T-helper 9 cell (primary cell): ENCODE results near the gene TBC1D13.
"Not testable (repeated sequence)": the region's sequence is repeated elsewhere in the genome, so short reads cannot be mapped to it uniquely, and the experiment has no call there.

ENCODE experiments used
- DNase-seq: peaks from one replicate; pipeline ENCODE4 v3.0.0-alpha.2; 2020

The TBC1D13 gene

GRCh38 chr9:128851779-128852600 lies 64.9 kb downstream of the TBC1D13 start:
- not testable (repeated sequence) for DNase-seq

DNA sequence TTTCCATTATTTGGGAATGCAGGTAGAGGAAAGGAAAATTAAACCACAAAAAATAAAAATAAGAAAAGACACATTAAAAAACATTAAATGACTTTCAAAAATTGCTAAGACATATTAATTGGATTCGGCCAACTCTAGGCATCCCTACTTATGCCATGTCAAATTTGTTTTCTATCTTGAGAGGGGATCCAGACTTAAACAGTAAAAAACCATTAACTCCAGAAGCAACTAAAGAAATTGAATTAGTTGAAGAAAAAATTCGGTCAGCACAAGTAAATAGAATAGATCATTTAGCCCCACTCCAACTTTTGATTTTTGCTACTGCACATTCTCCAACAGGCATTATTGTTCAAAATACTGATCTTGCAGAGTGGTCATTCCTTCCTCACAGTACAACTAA lies 65.6 kb downstream of the TBC1D13 start:
- DNase-seq: not testable (repeated sequence)

DNA sequence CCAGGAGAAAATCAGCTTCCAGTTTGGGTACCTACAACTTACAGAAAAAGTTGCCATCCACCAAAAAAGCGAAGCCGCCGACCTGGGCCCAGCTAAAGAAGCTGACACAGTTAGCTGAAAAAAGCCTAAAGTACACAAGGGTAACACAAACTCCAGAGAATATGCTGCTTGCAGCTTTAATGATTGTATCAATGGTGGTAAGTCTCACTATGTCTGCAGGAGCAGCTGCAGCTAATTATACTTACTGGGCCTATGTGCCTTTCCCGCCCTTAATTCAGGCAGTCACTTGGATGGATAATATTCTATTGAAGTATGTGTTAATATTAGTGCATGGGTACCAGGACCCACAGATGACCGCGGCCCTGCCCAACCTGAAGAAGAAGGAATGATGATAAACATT lies 67.4 kb downstream of the TBC1D13 start:
- not testable (repeated sequence) for DNase-seq

DNA sequence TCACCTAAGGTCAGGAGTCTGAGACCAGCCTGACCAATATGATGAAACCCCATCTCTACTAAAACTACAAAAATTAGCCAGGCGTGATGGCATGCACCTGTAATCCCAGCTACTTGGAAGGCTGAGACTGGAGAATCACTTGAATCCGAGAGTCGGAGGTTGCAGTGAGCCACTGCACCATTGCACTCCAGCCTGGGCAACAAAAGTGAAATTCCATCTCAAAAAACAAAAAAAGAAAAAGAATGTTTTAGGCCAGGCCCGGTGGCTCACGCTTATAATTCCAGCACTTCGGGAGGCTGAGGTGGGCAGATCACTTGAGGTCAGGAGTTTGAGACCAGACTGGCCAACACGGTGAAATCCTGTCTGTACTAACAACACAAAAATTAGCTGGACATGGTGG lies 71.4 kb downstream of the TBC1D13 start:
- DNase-seq: not testable (repeated sequence)
